Suprapubic skin (tissue), 4 donors: ENCODE measurements around the gene COL20A1. TPM values are rescaled to one million over a fixed set of nuclear protein-coding genes. Genes with fewer than 3 reads are reported as not detected.

ENCODE experiments used
- DNase-seq, 2 donors: peaks; one replicate each; pipeline ENCODE4 v3.0.0-alpha.2; 2019; ENCODE audit warnings: low spot score in 2 of 2
- H3K27ac ChIP-seq: fragments of 200-600 bp; sonication (generic); one replicate; pipeline ENCODE4 v1.5.1; 2019
- H3K27me3 ChIP-seq: fragments of 200-600 bp; sonication (generic); one replicate; pipeline ENCODE4 v1.5.1; 2019
- H3K36me3 ChIP-seq: fragments of 200-600 bp; sonication (generic); one replicate; pipeline ENCODE4 v1.5.1; 2019
- H3K4me1 ChIP-seq: fragments of 200-600 bp; sonication (generic); one replicate; pipeline ENCODE4 v1.5.1; 2019
- H3K4me3 ChIP-seq: fragments of 200-600 bp; sonication (generic); one replicate; pipeline ENCODE4 v1.5.1; 2019; ENCODE audit warnings: mild to moderate bottlenecking
- H3K9me3 ChIP-seq: fragments of 200-600 bp; sonication (generic); one replicate; pipeline ENCODE4 v1.5.1; 2019
- EP300 ChIP-seq: sonication (generic); formaldehyde crosslinking; IDR thresholded peaks from one replicate; pipeline ENCODE4 v1.6.1; 2017; ENCODE audit warnings: antibody characterized with exemption
- POLR2A ChIP-seq, 2 donors: fragments of 450-650 bp; IDR thresholded peaks; one replicate each; pipeline ENCODE4 v1.6.1; 2017; ENCODE audit warnings: antibody characterized with exemption in 2 of 2, mild to moderate bottlenecking in 2 of 2, moderate library complexity in 2 of 2
- POLR2AphosphoS5 ChIP-seq, 3 donors: sonication (generic); formaldehyde crosslinking; IDR thresholded peaks; one replicate each; pipeline ENCODE4 v1.6.1; 2017; ENCODE audit warnings: antibody characterized with exemption in 3 of 3
- WGBS: methylation state at CpG from one replicate; pipeline ENCODE4 v1.1.5; 2018; 5-methylcytosine and 5-hydroxymethylcytosine counted together
- total RNA-seq, 4 donors: library from RNA; depleted of rRNA; stranded (reverse); fragments of >200 nt; gene quantifications; one replicate each; pipeline ENCODE4 v1.1.0, GENCODE V29; 2016
- TF ChIP-seq, protein P1 (sequence below), 2 donors: fragments of 200-600 bp in 1 of 2; fragments of 450-650 bp in 1 of 2; sonication (generic) in 1 of 2; IDR thresholded peaks; one replicate each; pipeline ENCODE4 v1.5.1; 2016 to 2019; ENCODE audit warnings: antibody characterized with exemption in 2 of 2, mild to moderate bottlenecking in 1 of 2, moderate library complexity in 1 of 2

Gene COL20A1
- total RNA-seq, 4 donors from 2014 or later: not detected

- Histone ChIP-seq H3K36me3 (no peaks in the 10 kb centered on the region), H3K9me3 (no peaks in the 10 kb centered on the region), H3K4me3 (no peak overlapping the region), H3K27me3 (peaks cover 76% of the 10 kb centered on the region), H3K27ac (no peak overlapping the region), H3K4me1 (no peaks in the 10 kb centered on the region)
- TF ChIP-seq EP300: no peak
- TF ChIP-seq, protein P1, sequence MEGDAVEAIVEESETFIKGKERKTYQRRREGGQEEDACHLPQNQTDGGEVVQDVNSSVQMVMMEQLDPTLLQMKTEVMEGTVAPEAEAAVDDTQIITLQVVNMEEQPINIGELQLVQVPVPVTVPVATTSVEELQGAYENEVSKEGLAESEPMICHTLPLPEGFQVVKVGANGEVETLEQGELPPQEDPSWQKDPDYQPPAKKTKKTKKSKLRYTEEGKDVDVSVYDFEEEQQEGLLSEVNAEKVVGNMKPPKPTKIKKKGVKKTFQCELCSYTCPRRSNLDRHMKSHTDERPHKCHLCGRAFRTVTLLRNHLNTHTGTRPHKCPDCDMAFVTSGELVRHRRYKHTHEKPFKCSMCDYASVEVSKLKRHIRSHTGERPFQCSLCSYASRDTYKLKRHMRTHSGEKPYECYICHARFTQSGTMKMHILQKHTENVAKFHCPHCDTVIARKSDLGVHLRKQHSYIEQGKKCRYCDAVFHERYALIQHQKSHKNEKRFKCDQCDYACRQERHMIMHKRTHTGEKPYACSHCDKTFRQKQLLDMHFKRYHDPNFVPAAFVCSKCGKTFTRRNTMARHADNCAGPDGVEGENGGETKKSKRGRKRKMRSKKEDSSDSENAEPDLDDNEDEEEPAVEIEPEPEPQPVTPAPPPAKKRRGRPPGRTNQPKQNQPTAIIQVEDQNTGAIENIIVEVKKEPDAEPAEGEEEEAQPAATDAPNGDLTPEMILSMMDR (IDR thresholded peaks at IDR 0.05): peak; percentile 79 to 95
- WGBS: 32% methylated on average over 7 of the region's 22 CpGs
- DNase-seq: no peak
Observed at GRCh38 chr20:63381781-63382431, 88.9 kb downstream of the COL20A1 start.

- Histone ChIP-seq H3K27me3 (peaks cover 68% of the 10 kb centered on the region), H3K9me3 (no peaks in the 10 kb centered on the region), H3K4me3 (no peak overlapping the region), H3K4me1 (no peaks in the 10 kb centered on the region), H3K27ac (no peak overlapping the region), H3K36me3 (no peaks in the 10 kb centered on the region)
- no peak for DNase-seq
- no peak for TF ChIP-seq POLR2AphosphoS5 (IDR thresholded peaks at IDR 0.05)
- TF ChIP-seq EP300: no peak
- TF ChIP-seq, protein P1 (IDR thresholded peaks at IDR 0.05): no peak
- no peak for TF ChIP-seq POLR2A (IDR thresholded peaks at IDR 0.05)
- WGBS: 65% methylated on average over 16 of the region's 17 CpGs
Observed at GRCh38 chr20:63382551-63383300, 89.7 kb downstream of the COL20A1 start.

- H3K9me3 ChIP-seq: no peaks in the 10 kb centered on the region
- H3K36me3 ChIP-seq: no peaks in the 10 kb centered on the region
- H3K4me1 ChIP-seq: no peaks in the 10 kb centered on the region
- no peak for TF ChIP-seq POLR2A (IDR thresholded peaks at IDR 0.05)
- TF ChIP-seq POLR2AphosphoS5 (IDR thresholded peaks at IDR 0.05): no peak
- no peak for TF ChIP-seq EP300
- TF ChIP-seq, protein P1 (IDR thresholded peaks at IDR 0.05): no peak
- H3K27ac ChIP-seq: no peak overlapping the region
- WGBS: 35% methylated on average over 5 of the region's 11 CpGs
- H3K27me3 ChIP-seq: peaks cover 60% of the 10 kb centered on the region
- no peak for DNase-seq
- no peak overlapping the region for H3K4me3 ChIP-seq
Observed at GRCh38 chr20:63383556-63383955, 90.6 kb downstream of the COL20A1 start.

DNA sequence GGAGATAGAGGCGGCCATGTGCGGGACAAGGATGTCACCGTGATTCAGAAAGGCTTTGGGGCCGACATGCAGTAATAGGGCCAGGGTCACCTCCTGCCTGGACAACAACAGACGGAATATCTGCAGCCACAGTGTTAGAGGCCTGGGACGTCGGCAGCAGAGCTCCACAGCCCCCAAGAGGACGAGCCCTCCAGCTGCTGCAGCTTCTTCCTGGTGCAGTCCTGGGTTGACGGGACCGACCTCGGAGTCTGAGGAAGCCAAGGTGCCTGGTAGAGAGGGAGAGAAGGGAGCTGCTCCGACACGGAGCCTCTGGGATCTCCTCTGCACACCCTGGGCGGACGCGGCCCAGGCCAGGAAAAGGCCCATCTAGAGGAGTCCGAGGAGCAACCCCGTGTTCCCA, 91.3 kb downstream of the COL20A1 start:
- H3K27ac ChIP-seq: no peak overlapping the region
- H3K36me3 ChIP-seq: no peaks in the 10 kb centered on the region
- DNase-seq: no peak
- H3K4me3 ChIP-seq: no peak overlapping the region
- TF ChIP-seq, protein P1 (IDR thresholded peaks at IDR 0.05): no peak
- TF ChIP-seq POLR2AphosphoS5 (IDR thresholded peaks at IDR 0.05): no peak
- TF ChIP-seq EP300: no peak
- TF ChIP-seq POLR2A (IDR thresholded peaks at IDR 0.05): no peak
- 80% methylated on average over 8 of the region's 18 CpGs for WGBS
- H3K9me3 ChIP-seq: no peaks in the 10 kb centered on the region
- no peaks in the 10 kb centered on the region for H3K4me1 ChIP-seq
- peaks cover 52% of the 10 kb centered on the region for H3K27me3 ChIP-seq

Other genes with a start within 250 kb of the COL20A1 start
- 10 to 100 TPM; 32.7 to 40.6 (median 34.0) TPM for gene YTHDF1, start 77.1 kb upstream of the COL20A1 start, total RNA-seq
- gene BIRC7, start 57.3 kb upstream of the COL20A1 start, total RNA-seq: 1 to 10 TPM in 3 of 4 donors, under 1 TPM in 1; 0.49 to 3.0 (median 1.7) TPM
- under 1 TPM in 1 of 4 donors, not detected in 3; 0.42 TPM for gene NKAIN4, start 38.7 kb upstream of the COL20A1 start, total RNA-seq
- gene ARFGAP1, start 20.4 kb upstream of the COL20A1 start, total RNA-seq: 10 to 100 TPM; 38.6 to 84.9 (median 43.4) TPM
- not detected for gene CHRNA4, start 68.2 kb downstream of the COL20A1 start, total RNA-seq
- under 1 TPM in 1 of 4 donors, not detected in 3; 0.76 TPM for gene KCNQ2, start 179.5 kb downstream of the COL20A1 start, total RNA-seq
- gene EEF1A2, start 205.9 kb downstream of the COL20A1 start, total RNA-seq: 10 to 100 TPM in 3 of 4 donors, 1 to 10 TPM in 1; 4.8 to 13.4 (median 12.0) TPM
- gene PPDPF, start 227.6 kb downstream of the COL20A1 start, total RNA-seq: 100 to 1,000 TPM; 151 to 352 (median 299) TPM
- gene PTK6, start 244.2 kb downstream of the COL20A1 start, total RNA-seq: 10 to 100 TPM; 58.0 to 70.6 (median 65.6) TPM